Stimulated activated CD4-positive, alpha-beta T cell treated with anti-CD3 and anti-CD28 coated beads, Interleukin-15, amount 100 ng/mL, for 24 hours (primary cell): Measurements from ENCODE around the gene CYP2W1.

ENCODE experiments used
- DNase-seq: peaks from one replicate; pipeline ENCODE4 v3.0.0-alpha.2; 2020

Gene CYP2W1

DNA sequence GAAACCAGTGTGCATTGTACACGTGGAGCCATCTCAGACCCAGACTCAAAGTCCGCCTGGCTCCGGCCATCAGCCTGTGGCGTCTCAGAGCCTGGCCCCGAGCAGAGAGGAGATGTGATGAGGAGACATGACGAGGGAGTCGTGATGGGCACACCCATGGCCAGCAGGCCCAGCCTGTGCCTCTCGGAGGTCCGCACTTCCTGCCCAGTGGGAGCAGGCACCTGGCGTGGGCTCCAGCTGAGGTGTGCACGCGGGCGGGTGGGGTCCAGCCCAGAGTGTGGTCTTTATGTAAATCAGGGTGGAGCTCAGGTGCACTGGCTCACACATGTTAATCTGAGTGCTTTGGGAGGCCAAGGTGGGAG lies 35.3 kb downstream of the CYP2W1 start:
- no peak for DNase-seq

DNA sequence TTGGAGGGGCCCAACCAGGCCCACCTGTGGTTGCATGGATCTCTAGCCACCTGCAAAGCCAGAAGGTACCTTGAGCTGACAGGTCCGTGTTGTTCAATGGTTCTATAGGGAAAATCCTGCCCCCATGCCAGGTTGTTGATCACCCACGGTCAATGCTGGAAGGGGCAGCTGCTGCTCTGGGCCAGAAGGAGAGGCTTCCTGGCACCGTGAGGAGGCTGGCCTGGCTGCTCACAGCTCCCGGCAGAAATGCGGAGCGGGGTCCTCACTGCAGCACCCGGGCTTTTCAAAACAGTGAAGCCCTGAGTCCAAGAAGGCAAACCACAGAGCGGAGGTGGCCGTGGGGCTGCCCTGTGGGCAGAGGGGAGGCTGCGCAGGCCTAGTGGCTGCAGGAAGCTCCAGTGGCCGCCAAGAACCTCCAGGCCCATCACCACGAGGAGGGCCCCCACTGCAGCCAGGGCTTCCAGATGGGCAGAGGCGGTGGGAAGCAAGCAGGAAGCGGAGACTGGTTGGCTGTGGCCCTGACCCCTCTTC lies 36.3 kb downstream of the CYP2W1 start:
- DNase-seq, result no peak

DNA sequence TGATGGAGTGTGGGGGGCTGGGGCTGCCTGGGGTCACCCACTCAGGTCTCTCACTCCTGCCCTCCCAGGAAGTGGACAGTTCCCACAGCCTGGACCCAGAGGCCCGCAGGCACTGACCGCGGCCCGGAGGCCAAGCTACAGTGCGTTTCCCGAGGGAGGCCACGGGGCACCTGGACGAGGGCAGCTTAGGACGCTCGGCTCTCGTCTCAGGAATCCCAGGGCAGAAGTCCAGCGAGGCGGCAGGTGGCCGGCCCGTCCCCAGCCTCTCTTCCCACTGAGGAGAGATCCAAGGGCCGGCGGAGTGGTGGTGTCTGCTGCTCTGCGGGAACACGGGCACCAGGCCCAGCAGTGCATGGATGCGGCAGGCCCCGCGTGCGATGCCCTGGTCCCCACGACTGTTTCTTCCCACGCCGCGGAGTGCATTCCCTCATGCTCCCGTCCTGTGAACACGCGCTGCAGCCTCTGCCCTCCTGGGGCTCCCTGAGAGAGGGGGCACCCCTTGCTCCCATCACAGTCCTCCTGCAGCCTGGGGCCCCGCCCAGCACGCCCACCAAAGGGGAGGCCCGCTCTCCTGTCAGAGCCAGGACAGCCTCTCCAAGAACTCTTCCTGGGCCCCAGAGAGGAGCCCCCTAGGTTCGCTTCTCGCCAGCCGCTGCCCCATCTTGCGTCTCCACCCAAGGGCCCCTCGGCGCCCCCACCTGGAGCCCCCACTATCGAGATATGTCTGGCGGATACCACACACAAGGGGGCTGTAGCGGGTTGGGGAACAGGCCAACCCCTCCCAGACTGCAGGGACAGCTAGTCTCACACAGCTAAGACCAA lies 37.0 kb downstream of the CYP2W1 start:
- no peak for DNase-seq

DNA sequence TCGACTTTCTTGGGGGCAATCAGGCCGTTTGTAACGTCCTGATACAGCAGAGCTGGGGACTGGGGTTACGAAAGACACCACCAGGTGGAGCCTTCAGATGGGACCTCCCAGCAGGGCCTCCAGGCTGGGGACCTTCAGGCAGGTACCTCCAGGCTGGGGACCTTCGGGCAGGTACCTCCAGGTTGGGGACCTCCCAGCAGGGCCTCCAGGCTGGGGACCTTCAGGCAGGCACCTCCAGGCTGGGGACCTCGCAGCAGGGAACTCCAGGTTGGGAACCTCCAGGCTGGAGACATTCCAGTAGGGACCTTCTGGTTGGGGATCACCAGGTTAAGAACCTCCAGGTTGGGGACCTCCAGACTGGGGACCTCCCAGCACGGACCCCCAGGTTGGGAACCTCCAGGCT lies 37.9 kb downstream of the CYP2W1 start:
- no peak for DNase-seq

DNA sequence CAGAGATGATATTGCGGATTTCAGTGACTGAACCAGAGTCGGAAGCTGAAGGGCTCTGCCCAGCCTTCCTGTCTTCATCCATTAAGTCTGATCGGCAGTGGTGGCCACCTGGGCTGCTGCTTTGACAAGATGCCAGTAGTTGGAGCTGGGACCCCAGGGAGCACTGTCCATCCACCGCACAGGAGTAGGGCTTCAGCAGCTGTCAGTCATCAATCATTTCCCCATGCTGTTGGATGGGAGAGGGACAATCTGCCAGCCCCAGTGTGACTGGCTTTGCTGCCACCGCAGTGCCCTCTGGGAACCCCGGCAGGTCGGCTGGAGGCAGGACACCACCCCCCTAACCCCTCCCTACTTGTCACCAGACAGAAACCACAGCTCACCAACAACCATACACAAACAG lies 38.4 kb downstream of the CYP2W1 start:
- DNase-seq, result no peak

DNA sequence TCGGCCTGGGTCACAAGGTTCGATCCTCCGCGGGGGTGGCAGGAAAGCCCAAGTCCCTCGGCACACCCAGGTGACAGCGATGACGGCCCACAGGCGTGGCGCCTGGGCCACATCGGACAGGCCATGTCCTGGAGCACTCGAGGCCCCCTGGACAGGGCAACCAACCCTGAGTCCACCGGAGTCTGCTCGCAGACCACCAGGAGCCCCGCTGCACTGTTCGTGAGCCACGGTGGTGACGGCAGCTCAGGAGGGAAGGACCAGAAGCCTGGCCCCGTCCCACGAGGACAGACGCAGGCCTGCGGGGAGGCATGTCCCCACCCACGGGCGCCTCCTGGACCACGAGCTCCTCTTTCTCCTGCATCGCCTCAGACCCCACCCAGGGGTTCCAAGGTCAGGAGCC lies 39.0 kb downstream of the CYP2W1 start:
- DNase-seq, result no peak

DNA sequence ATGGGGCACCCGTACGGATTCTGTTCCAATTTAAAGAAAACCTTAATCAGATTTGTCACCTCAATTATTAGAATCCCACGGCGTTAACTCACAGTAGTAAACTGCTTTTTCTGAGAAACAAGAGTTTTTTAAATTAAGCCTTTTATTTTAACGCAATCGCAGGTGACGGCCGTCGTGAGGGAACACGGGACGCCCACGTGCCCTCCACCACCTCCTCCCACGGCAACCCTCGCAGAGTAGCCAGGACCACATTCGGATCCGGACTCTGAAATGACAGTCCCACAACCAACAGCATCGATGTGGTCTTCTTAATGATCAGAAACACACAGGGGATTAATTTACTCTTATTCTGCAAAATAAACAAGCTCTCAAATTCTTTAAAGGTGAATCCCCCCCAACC lies 39.4 kb downstream of the CYP2W1 start:
- no peak for DNase-seq

DNA sequence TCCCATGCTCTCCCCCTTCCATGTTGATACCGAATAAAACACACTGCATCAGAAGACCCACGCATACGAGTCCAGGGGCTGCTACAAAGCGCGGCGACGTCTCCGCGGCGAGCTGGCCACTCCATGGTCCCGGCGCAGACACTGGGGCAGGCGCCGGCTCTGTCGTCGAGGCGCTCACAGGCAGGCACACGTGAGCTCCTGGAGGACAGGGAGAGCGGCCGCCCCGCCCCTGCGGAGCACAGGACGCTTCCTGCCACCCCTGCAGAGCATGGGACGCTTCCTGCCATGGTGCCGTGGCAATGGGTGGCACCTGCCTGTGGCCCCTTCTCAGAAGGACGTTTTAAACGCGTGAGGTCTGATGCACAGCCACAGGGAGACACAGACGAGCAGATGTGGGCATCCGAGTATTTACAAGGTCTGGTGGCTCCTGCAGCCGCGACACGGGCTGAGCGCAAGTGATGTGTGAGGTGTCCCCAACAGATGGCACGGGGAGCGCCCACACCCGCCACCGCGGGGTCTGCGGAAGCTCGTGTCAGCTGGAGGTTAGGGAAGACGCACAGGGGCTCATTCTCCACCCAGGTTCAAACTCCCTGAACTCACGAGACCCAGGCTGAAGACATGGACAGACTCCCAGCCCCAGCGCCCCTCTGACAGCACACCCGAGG lies 40.0 kb downstream of the CYP2W1 start:
- DNase-seq, result no peak

DNA sequence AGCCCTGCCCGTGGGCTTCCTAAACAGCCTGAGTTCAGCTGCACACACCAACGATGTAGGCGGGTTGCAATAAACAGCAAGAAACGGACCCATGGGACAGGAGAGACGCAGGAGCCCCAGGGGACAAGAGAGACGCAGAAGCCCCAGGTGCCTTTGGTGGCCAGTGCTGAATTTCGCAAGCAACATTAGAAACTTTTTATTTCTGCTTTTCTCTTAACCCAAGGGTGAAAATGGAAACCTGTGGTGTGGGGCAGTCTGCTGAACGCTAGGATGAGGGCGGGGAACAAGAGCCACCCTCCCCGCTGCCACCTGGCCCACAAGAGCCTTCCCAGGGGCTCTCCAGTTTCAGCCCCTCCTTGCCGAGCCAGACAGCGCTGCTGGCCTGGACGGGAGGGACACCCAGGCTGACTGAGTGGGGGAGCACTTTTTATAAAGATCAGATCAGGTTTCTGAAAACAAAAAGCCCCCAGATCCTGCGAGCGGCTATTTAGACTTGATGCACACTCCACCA lies 41.4 kb downstream of the CYP2W1 start:
- no peak for DNase-seq

DNA sequence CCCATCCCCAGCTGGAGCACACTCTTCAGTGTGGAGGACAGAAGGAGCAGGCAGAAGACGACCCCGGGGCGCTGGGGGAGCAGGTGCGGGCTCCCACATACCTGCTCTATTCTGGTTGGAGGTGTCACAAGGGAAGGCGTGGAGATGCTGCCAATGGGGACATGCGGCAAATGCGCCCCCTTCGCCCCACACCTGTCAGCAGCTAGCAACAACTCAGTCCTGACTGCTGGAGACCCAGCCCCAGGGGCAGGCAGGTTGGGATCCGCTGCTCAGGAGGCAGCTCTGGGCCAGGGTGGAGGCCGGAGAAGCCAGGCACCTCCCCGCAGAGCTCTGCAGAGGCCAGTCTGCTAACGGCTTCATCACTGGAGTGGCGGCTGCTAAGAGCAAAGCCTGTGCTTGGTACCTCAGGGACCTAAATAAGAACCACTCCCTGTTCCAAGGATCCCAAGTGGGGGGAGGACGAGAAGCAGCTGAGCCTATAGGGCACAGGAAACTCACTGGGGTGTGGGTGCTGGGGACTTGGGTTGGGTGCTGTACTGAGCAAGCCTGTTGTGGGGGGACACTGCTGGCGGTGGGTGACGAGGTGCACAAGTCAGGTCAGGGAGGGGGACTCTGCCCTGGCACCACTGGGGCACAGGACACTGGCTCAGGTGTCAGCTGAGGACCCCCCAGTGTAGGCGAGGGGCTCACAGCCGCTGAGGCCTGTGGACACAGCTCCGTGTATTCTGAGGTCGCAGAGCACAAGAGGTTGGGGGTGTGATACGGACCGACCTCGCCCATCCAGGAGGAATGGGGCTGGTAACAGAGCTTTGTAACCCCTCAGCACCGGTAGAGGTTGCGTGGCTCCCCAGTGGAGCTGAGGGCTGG lies 42.1 kb downstream of the CYP2W1 start:
- DNase-seq, result no peak

DNA sequence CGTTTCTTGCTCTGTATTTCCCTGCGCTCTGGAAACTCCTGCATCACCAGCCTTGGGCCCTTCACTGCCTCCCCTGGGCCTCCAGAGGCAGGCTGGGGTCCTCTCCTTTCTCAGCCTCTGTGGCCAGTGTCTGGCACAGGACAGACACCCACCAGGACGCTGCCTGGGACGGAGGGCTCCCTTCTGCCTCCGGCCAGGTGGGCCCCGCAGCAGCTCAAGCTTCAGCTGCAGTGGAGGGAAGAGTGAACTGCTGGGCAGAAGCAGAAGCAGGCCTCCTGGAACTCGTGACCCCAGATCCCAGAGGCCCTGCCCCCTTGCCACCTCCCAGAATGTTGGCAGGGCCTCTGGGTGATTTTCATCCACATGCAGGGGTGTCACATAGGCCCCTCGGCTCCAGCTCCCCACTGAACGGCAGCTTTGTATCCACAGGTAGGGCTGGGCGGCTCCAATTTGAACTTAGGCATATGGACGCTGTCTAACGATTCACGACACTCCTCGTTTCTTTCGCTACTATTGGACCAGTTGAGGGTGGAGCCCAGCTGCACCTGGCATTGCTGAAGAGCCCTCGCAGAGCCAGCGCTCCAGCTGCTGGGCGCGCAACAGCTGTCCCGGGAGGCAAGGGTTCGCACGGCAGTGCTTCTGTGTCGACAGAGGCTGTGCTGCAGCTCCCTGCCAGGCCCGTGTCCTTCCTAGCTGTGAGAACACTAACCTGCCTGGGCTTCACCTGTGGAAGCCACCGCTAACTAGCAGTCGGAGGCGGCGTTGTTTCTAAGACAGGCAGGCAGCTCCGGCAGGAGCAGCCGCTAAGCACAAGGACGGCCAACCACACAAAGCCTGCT lies 43.0 kb downstream of the CYP2W1 start:
- no peak for DNase-seq

DNA sequence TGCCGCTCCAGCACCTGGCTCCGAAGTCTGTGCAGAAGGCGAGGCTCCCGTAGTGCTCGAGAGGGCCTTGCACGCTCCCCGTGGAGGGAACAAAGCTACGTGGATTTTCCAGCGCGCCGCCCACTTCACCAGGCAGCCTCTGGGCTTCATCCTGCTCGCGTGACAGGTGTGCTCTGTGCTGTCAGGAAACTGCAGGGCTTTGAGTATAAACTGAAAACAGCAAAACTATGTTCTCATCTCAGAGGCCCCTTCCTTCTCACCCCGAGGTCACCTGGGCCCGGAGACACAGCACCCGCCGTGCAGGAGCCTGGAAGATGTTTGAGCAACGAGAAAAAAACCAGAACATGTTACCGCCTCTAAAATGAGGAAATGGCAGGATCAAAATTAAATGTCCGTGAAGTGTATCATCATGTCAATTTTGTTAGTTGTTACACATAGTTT lies 43.8 kb downstream of the CYP2W1 start:
- DNase-seq, result no peak

DNA sequence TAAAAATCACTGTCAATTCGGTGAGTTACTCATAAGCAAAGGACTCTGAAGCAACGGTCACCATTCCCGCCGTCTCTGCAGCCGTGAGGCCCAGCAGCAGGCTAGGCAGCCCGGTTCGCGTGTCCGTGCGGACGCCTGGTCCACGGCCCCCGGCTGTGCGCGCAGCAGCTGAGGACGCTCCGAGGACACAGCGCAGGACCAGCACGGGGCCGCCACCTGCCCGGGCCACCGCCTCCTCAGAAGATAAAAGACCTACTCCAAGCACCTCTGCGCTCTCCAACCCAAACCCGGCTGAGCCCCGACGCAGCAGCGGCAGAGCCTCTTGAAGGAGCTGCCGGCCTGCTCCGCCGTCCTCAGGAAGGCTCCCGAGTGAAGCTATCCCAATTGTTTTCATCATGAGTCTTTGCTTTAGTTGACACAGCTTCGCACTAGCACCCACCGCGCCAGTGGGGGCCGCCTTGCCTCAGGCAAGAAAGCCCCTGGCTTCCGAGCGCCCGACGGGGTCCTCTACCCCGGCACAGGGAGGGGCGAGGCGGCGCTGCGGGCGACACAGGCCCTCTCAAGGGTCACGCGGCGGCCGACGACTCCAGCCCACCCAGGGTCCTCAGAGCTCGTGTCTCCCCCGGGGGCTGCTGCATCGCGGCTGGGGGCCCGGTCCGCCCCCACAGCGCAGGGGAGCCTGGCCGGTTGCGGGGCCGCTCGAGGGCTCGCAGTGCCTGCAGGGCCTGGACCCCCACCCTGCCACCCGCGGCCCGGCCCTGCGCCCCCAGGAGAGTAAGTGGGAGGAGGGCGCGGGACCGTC lies 44.5 kb downstream of the CYP2W1 start:
- no peak for DNase-seq

DNA sequence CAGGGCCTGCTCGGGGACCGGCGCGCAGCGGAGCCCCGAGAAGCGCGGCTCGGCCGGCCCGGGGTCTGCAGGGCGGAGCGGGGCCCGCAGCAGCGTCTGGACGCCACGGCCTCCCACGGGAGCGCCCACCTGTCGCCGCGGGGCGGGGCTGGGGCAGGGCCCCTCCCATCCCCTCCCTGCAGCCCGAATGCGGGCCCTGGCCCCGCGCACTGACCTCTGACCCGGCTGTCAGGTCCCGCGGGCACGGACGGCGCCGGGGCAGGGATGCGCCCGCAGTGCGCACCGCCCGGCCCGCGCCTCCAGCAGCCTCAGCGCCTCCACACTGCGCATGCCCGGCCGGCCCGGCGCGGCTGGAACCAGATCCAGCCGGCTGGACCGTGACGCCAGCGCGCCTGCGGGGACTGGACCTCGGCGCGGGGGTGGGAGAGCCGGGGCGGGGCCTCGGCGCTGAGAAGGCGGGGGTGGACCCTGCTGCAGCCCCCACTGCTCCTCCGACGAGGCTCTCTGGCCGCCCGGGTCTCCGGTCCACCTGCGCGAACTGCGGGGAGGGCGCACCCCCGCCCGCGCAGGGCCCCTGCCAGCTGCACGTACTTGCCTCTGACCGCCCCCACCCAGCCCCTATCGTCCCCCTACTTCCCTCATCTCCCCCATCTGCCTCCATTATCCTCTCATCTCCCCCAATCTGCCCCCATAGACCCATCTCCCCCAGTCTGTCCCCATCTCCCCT lies 45.2 kb downstream of the CYP2W1 start:
- peak; percentile 92 for DNase-seq

DNA sequence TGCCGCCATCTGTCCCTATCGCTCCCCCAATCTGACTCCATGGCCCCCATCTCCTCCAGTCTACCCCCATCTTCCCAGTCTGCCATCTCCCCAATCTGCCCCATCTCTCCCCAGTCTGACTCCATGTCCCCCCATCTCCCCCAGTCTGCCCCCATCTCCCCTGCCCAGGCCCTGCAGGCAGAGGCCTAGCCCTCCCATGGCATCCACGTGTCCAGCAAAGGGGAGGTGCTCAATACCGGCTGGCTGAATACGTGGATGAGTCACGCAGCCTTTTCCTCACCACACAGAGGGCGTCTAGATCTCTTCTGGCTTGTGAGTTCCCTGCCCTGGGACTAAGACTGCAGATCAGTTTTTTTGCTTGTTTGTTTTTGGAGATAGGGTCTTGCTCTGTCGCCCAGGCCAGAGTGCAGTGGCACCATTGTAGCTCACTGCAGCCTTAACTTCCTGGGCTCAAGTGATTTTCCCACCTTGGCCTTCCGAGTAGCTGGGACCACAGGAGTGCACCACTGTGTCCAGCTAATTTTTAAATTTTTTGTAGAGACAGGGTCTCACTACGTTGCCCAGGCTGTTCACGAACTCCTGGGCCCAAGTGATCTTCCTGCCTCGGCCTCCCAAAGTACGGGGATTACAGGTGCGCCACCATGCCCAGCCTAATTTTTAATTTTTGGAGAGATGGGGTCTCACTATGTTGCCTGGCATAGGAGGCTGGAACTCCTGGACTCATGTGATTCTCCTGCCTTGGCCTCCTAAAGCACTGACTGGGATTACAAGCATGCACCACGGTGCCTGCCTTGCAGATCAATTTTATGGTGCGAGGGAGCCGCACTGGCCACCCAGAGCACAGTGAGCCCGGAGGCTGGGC lies 46.0 kb downstream of the CYP2W1 start:
- peak; percentile 83 for DNase-seq

DNA sequence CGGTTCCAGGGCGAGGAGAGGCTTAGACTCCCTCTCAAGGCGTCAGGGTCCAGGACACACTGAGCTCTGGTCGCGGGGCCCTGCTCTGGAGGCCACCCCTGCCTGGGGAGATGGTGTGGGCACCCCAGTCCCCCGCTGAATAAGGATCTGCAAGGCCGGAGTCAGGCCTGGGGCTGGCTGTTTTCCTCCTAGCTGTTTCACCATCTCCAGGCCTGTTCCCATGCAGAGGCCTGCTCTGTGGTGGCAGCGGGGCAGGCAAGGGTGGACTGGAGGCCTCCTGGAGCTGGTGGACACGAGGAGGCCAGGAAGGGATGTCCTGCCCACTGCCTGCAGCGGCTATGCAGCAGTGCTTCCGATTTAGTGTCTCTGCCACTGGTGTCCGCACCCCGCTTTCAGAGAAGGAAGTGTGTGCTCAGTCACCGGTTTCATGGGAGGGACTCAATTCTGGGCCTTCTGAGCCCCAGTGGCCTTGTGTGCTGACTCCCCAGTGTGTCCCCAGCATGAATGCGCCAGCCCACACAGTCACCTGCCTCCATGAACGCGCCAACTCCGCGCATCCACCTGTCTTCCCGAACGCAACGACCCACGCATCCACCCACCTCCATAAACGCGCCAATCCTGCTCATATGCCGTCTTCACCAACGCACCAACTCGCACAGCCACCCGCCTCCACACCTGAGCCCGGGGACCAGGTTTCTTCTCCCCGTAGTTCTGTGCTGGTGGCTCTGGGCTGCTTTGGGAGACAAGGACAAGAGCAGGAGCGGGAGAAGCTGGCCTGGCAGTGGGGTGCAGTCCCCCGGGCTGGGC lies 46.9 kb downstream of the CYP2W1 start:
- DNase-seq, result no peak

DNA sequence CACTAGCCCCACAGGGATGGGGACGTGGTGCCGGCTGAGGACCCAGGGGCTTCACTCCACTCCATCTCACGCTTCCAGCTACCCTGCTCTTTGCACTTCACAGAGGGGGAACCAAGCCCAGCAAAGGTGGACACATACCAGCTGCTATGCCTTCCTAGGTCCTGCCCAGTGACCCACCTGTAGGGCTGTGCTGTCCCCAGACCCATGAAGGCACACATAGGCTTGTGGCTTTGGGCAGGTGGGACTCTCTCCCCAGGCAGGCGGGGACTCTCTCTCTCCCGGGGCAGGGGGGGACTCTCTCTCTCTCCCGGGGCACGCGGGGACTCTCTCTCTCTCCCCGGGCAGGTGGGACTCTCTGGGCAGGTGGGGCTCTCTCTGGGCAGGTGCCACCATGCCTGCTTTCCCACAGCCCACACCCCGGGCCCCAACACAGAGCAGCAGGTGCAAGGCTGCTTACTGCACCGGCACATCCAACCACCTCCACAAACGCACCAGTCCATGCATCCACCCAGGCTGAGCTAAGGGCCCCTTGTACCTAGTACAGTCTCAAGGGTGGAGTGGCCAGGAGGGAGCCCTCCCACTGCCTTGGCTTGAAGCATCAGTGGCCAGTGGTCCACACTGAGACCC lies 47.6 kb downstream of the CYP2W1 start:
- no peak for DNase-seq
